MCF 10A (cell line): ENCODE results near the gene KIF5A. TPM values are rescaled to one million over a fixed set of nuclear protein-coding genes. Genes with fewer than 3 reads are reported as not detected.

ENCODE experiments used
- BruUV-seq: library from RNA; stranded (reverse); fragments of 400-500 nt; replicated peaks from 2 replicates; lab custom pipeline; 2021; lab: Mats Ljungman, UMichigan
- CTCF ChIA-PET: fragments of 300-600 bp; sonication (Branson Sonifier 250); formaldehyde crosslinking; extraction: SDS; loops from one replicate; lab custom pipeline; 2021; ENCODE audit warnings: antibody characterized with exemption, inconsistent platforms; lab: Yijun Ruan, JAX
- POLR2A ChIA-PET: fragments of 300-600, 350-650 bp; sonication (Branson Sonifier 250); formaldehyde crosslinking; extraction: SDS; loops from one replicate; lab custom pipeline; 2020; ENCODE audit warnings: antibody characterized with exemption, inconsistent platforms; lab: Yijun Ruan, JAX
- DNase-seq: peaks from one replicate; pipeline ENCODE4 v3.0.0-alpha.2; 2018; ENCODE audit not compliant: unreplicated experiment
- H3K27ac Mint-ChIP-seq: one replicate; pipeline ENCODE4 v1.8.0; 2022; ENCODE audit warnings: mild to moderate bottlenecking, low read depth, mixed read lengths; ENCODE audit not compliant: unreplicated experiment
- H3K27me3 Mint-ChIP-seq: one replicate; pipeline ENCODE4 v1.8.0; 2022; ENCODE audit warnings: mixed read lengths; ENCODE audit not compliant: insufficient read depth, unreplicated experiment
- H3K36me3 Mint-ChIP-seq: one replicate; pipeline ENCODE4 v1.8.0; 2022; ENCODE audit warnings: mild to moderate bottlenecking, moderate library complexity, mixed read lengths; ENCODE audit not compliant: insufficient read depth, unreplicated experiment
- H3K4me1 Mint-ChIP-seq: one replicate; pipeline ENCODE4 v1.8.0; 2022; ENCODE audit warnings: mixed read lengths; ENCODE audit not compliant: insufficient read depth, unreplicated experiment
- H3K4me3 Mint-ChIP-seq: one replicate; pipeline ENCODE4 v1.8.0; 2022; ENCODE audit warnings: mild to moderate bottlenecking, moderate library complexity, mixed read lengths; ENCODE audit not compliant: unreplicated experiment
- H3K9me3 Mint-ChIP-seq: one replicate; pipeline ENCODE4 v1.8.0; 2022; ENCODE audit warnings: mixed read lengths; ENCODE audit not compliant: unreplicated experiment
- intact Hi-C: fragments of 100-400 bp; cut with micrococcal nuclease; formaldehyde crosslinking; loops from 2 replicates; pipeline ENCODE4 v1.14.1; 2022
- total RNA-seq: library from RNA; stranded (reverse); gene quantifications from 2 replicates; pipeline ENCODE4 v1.2.3, GENCODE V29; 2022
- TF ChIP-seq, protein P1 (sequence below): fragments of 200-600 bp; IDR thresholded peaks from one replicate; pipeline ENCODE4 v1.8.0; 2022; ENCODE audit warnings: antibody characterized with exemption, mild to moderate bottlenecking; ENCODE audit not compliant: unreplicated experiment

KIF5A gene
- total RNA-seq, 1 experiment from 2014 or later, result 0.56 TPM

DNA sequence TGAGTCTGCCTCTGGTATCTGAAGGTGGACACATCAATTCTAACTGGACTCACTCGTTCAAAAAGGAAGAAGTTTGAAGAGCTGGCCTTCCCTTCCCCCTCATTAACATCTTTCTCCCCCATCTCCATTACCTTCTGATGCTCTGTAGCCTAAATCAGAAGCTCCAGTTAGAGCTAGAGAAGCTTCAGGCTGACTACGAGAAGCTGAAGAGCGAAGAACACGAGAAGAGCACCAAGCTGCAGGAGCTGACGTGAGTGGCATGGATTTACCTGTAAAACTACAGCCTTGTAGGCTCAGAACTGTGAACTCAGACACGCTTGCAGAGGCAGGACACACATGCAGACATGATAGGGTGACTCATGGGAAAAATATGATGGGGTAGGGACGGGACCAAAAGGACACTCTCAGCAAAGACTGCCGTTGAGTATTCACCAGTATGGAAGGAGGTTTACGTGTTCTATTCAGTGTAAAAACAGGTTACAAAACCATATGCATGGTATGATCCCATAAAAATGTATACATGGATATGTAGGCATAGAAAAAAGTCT lies 26.8 kb downstream of the KIF5A start:
- H3K27ac Mint-ChIP-seq, result no peak overlapping the region
- TF ChIP-seq, protein P1, sequence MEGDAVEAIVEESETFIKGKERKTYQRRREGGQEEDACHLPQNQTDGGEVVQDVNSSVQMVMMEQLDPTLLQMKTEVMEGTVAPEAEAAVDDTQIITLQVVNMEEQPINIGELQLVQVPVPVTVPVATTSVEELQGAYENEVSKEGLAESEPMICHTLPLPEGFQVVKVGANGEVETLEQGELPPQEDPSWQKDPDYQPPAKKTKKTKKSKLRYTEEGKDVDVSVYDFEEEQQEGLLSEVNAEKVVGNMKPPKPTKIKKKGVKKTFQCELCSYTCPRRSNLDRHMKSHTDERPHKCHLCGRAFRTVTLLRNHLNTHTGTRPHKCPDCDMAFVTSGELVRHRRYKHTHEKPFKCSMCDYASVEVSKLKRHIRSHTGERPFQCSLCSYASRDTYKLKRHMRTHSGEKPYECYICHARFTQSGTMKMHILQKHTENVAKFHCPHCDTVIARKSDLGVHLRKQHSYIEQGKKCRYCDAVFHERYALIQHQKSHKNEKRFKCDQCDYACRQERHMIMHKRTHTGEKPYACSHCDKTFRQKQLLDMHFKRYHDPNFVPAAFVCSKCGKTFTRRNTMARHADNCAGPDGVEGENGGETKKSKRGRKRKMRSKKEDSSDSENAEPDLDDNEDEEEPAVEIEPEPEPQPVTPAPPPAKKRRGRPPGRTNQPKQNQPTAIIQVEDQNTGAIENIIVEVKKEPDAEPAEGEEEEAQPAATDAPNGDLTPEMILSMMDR, result no peak
- H3K4me1 Mint-ChIP-seq, result no peaks in the 10 kb centered on the region
- intact Hi-C loops, result no loop called here
- H3K9me3 Mint-ChIP-seq, result no peaks in the 10 kb centered on the region
- no peaks in the 10 kb centered on the region for H3K36me3 Mint-ChIP-seq
- ChIA-PET POLR2A (interaction anchor here (0.9 kb wide), 1 partner anchor 59 kb away, joined by 6 read pairs; no protein-coding TSS in a partner anchor), CTCF (interaction anchor here (0.6 to 6.7 kb wide), 6 partner anchors 7 to 158 kb away, joined by 3 to 55 read pairs (median 6); no protein-coding TSS in a partner anchor)
- DNase-seq, result peak; percentile 23
- no peak overlapping the region for H3K4me3 Mint-ChIP-seq
- BruUV-seq, result no TSS peak
- no peaks in the 10 kb centered on the region for H3K27me3 Mint-ChIP-seq

GRCh38 chr12:57577981-57578758 lies 28.3 kb downstream of the KIF5A start:
- no peaks in the 10 kb centered on the region for H3K9me3 Mint-ChIP-seq
- no peak overlapping the region for H3K27ac Mint-ChIP-seq
- H3K27me3 Mint-ChIP-seq, result no peaks in the 10 kb centered on the region
- TF ChIP-seq, protein P1, result no peak
- H3K36me3 Mint-ChIP-seq, result no peaks in the 10 kb centered on the region
- intact Hi-C loops, result no loop called here
- no peak for DNase-seq
- no peaks in the 10 kb centered on the region for H3K4me1 Mint-ChIP-seq
- POLR2A ChIA-PET, result interaction anchor here (0.7 kb wide), 1 partner anchor 1528 kb away, joined by 3 read pairs; no protein-coding TSS in a partner anchor
- H3K4me3 Mint-ChIP-seq, result no peak overlapping the region
- CTCF ChIA-PET, result interaction anchor here (0.6 to 1.9 kb wide), 3 partner anchors 12 to 330 kb away, joined by 3 to 7 read pairs (median 5); no protein-coding TSS in a partner anchor
- no TSS peak for BruUV-seq

DNA sequence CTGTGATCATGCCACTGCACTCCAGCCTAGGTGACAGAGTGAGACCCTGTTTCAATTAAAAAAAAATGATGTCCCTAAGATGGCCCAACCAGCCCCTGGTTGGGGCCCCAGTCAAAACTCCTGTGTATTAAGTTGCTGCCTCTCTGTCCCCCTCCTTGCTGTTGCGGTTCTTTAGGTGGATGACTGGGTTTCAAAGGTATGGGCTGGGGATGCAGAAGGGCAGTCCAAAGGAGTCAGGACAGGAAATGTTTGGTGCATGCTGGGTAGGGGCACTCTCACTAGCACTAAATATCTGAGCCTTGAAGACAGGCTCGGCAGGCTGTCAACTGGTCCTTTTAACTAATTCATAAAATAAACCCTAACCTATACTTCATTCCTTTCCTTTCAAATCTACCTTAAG lies 29.2 kb downstream of the KIF5A start:
- ChIA-PET CTCF (interaction anchor here (7.5 kb wide), 1 partner anchor 42 kb away, joined by 72 read pairs; no protein-coding TSS in a partner anchor), POLR2A (no interaction called here)
- Mint-ChIP-seq H3K27ac (no peak overlapping the region), H3K4me1 (no peaks in the 10 kb centered on the region), H3K9me3 (no peaks in the 10 kb centered on the region), H3K36me3 (no peaks in the 10 kb centered on the region), H3K27me3 (no peaks in the 10 kb centered on the region), H3K4me3 (no peak overlapping the region)
- intact Hi-C loops, result no loop called here
- TF ChIP-seq, protein P1, result no peak
- BruUV-seq, result no TSS peak
- DNase-seq, result no peak
